Fibroblast of lung (primary cell): ENCODE measurements around the gene HTT-AS. TPM values are rescaled to one million over a fixed set of nuclear protein-coding genes. Genes with fewer than 3 reads are reported as not detected.
"Not testable (repeated sequence)": the region's sequence is repeated elsewhere in the genome, so short reads cannot be mapped to it uniquely, and the experiment has no call there.

ENCODE experiments used
- DNase-seq, 2 donors: peaks; one replicate each; pipeline versions ENCODE4 v3.0.0 to v3.0.0-alpha.2; 2010; ENCODE audit warnings: low read depth in 2 of 2
- H2AFZ ChIP-seq: 2 replicates; pipeline ENCODE4 v1.5.1; 2012; ENCODE audit warnings: low read length, control low read depth, inconsistent platforms
- H3K27ac ChIP-seq: 2 replicates; pipeline ENCODE4 v1.5.1; 2011; ENCODE audit warnings: low read length, control low read depth; ENCODE audit not compliant: insufficient read depth
- H3K27me3 ChIP-seq: 2 replicates; pipeline ENCODE4 v1.5.1; 2011; ENCODE audit warnings: mild to moderate bottlenecking, low read length; ENCODE audit not compliant: control insufficient read depth, insufficient read depth
- H3K36me3 ChIP-seq: 2 replicates; pipeline ENCODE4 v1.5.1; 2011; ENCODE audit warnings: low read length; ENCODE audit not compliant: control insufficient read depth, insufficient read depth
- H3K4me1 ChIP-seq: 2 replicates; pipeline ENCODE4 v1.5.1; 2011; ENCODE audit warnings: low read length; ENCODE audit not compliant: control insufficient read depth, insufficient read depth; ENCODE audit errors: extremely low read depth
- H3K4me2 ChIP-seq: 2 replicates; pipeline ENCODE4 v1.5.1; 2011; ENCODE audit warnings: low read length, control low read depth; ENCODE audit not compliant: insufficient read depth; ENCODE audit errors: extremely low read depth
- H3K4me3 ChIP-seq, 4 experiments: fragments of 200-600 bp in 1 of 4; sonication (generic) in 1 of 4; replicated peaks in 1 of 4; 2 replicates each; pipeline ENCODE4 v1.5.1; 2011 to 2016; ENCODE audit warnings: low read length in 4 of 4, low read depth in 3 of 4, mild to moderate bottlenecking in 3 of 4, control low read depth in 2 of 4, inconsistent platforms in 1 of 4, mixed read lengths in 1 of 4; ENCODE audit not compliant: insufficient read depth in 1 of 4; ENCODE audit errors: control extremely low read depth in 1 of 4
- H3K79me2 ChIP-seq: 2 replicates; pipeline ENCODE4 v1.5.1; 2012; ENCODE audit warnings: mild to moderate bottlenecking, low read length, inconsistent platforms; ENCODE audit not compliant: control insufficient read depth, insufficient read depth
- H3K9ac ChIP-seq: 2 replicates; pipeline ENCODE4 v1.5.1; 2011; ENCODE audit warnings: mild to moderate bottlenecking, low read length, control low read depth; ENCODE audit not compliant: insufficient read depth
- H3K9me3 ChIP-seq: 2 replicates; pipeline ENCODE4 v1.5.1; 2012; ENCODE audit warnings: low read depth, low read length; ENCODE audit not compliant: control insufficient read depth, insufficient read depth
- H4K20me1 ChIP-seq: 2 replicates; pipeline ENCODE4 v1.5.1; 2011; ENCODE audit warnings: low read length; ENCODE audit not compliant: control insufficient read depth, insufficient read depth; ENCODE audit errors: extremely low read depth
- CTCF ChIP-seq, 2 donors: IDR thresholded peaks in 1 of 2; conservative IDR thresholded peaks in 1 of 2; 1 replicate in 1 of 2; 2 replicates in 1 of 2; pipeline ENCODE4 v1.5.1; 2011 to 2012; ENCODE audit warnings: low read length in 2 of 2, control low read depth in 1 of 2, inconsistent platforms in 1 of 2, low read depth in 1 of 2, mild to moderate bottlenecking in 1 of 2
- EZH2 ChIP-seq: IDR thresholded peaks from 2 replicates; pipeline ENCODE4 v1.5.1; 2012; ENCODE audit warnings: low read length, control low read depth, mild to moderate bottlenecking; ENCODE audit errors: missing control alignments
- polyA plus RNA-seq, 2 donors: library from polyadenylated mRNA; depleted of rRNA in 1 of 2; stranded (reverse) in 1 of 2; unstranded in 1 of 2; fragments of >200 nt; gene quantifications; 2 replicates each; pipeline ENCODE4 v1.2.1, GENCODE V29; 2011 to 2012; ENCODE audit warnings: missing spikeins in 1 of 2
- total RNA-seq: library from RNA; depleted of rRNA; stranded (reverse); fragments of >200 nt; gene quantifications from 2 replicates; pipeline ENCODE4 v1.2.1, GENCODE V29; 2014

Gene HTT-AS
- total and polyA plus RNA-seq, 2 donors (not counting 1 experiment from before 2014, with no cell fraction given): not detected

GRCh38 chr4:3096202-3096601, 21.9 kb upstream of the HTT-AS start:
- Histone ChIP-seq H4K20me1 (no peaks in the 10 kb centered on the region), H3K9ac (no peak overlapping the region), H3K4me3 (no peak overlapping the region), H3K4me1 (no peaks in the 10 kb centered on the region), H3K79me2 (no peaks in the 10 kb centered on the region), H3K9me3 (no peaks in the 10 kb centered on the region), H3K4me2 (no peak overlapping the region), H3K27me3 (no peaks in the 10 kb centered on the region), H2AFZ (no peak overlapping the region), H3K36me3 (peaks cover 3% of the 10 kb centered on the region), H3K27ac (no peak overlapping the region)
- DNase-seq: no peak
- TF ChIP-seq EZH2 (no peak), CTCF (conservative IDR thresholded peaks at IDR 0.05 in 1 of 2, IDR thresholded peaks at IDR 0.05 in 1 of 2; ENCODE audit: low read depth in 1 of 2, low read length in 2 of 2) (no peak)

GRCh38 chr4:3094701-3095100, 20.4 kb upstream of the HTT-AS start:
- H4K20me1 ChIP-seq, H3K9me3 ChIP-seq, H3K4me1 ChIP-seq, H3K27ac ChIP-seq, H3K9ac ChIP-seq, H3K27me3 ChIP-seq, H3K79me2 ChIP-seq, DNase-seq, H3K4me3 ChIP-seq, H3K4me2 ChIP-seq, H2AFZ ChIP-seq, H3K36me3 ChIP-seq: not testable (repeated sequence)

GRCh38 chr4:3091464-3091863, 17.1 kb upstream of the HTT-AS start:
- no peaks in the 10 kb centered on the region for H3K4me1 ChIP-seq
- no peak overlapping the region for H2AFZ ChIP-seq
- H3K4me2 ChIP-seq: no peak overlapping the region
- H3K27me3 ChIP-seq: no peaks in the 10 kb centered on the region
- H3K9ac ChIP-seq: no peak overlapping the region
- no peaks in the 10 kb centered on the region for H3K9me3 ChIP-seq
- no peak overlapping the region for H3K4me3 ChIP-seq
- H3K79me2 ChIP-seq: no peaks in the 10 kb centered on the region
- H3K27ac ChIP-seq: no peak overlapping the region
- no peak for TF ChIP-seq EZH2
- TF ChIP-seq CTCF (conservative IDR thresholded peaks at IDR 0.05 in 1 of 2, IDR thresholded peaks at IDR 0.05 in 1 of 2; ENCODE audit: low read depth in 1 of 2, low read length in 2 of 2): no peak
- no peak for DNase-seq
- H3K36me3 ChIP-seq: peaks cover 3% of the 10 kb centered on the region
- no peaks in the 10 kb centered on the region for H4K20me1 ChIP-seq
